ENCODE data around the gene LOXL1.
A peak's percentile ranks its signal among the peaks of the same experiment; 100 is the strongest.

The LOXL1 gene

DNA sequence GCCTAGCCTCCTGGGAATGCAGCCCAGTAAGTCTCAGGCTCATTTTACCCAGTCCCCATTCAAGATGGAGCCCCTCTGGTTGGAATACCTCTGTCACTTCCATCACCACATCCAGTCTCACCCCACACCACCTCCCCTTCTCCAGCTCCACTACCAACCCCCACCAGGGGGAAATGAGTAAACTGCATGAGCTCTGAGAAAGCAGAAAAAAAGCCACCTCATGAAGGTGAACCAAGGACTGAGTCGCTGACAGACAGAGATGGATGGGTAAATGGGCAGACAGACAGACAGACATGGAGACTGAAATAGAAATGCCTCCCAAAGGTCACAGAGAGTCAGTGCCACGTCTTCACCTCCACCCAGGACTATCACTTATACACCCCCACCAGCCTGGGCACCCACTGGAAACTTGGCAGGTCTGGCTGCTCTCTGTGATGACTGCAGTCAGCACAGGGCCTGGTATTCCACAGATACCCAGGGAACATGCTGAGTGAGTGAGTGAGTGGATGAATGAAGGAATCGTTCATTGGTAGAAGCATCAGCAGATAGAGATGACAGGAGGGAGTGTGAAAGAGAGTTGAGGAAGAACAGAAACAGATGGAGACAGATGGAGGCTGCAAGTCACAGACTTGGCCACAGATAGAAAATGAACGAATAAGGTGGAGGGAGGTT lies 4.9 kb upstream of the LOXL1 start:
- DNase-seq (ENCODE audit: low read depth in 2 of 2, low spot score in 1 of 2): no peak

DNA sequence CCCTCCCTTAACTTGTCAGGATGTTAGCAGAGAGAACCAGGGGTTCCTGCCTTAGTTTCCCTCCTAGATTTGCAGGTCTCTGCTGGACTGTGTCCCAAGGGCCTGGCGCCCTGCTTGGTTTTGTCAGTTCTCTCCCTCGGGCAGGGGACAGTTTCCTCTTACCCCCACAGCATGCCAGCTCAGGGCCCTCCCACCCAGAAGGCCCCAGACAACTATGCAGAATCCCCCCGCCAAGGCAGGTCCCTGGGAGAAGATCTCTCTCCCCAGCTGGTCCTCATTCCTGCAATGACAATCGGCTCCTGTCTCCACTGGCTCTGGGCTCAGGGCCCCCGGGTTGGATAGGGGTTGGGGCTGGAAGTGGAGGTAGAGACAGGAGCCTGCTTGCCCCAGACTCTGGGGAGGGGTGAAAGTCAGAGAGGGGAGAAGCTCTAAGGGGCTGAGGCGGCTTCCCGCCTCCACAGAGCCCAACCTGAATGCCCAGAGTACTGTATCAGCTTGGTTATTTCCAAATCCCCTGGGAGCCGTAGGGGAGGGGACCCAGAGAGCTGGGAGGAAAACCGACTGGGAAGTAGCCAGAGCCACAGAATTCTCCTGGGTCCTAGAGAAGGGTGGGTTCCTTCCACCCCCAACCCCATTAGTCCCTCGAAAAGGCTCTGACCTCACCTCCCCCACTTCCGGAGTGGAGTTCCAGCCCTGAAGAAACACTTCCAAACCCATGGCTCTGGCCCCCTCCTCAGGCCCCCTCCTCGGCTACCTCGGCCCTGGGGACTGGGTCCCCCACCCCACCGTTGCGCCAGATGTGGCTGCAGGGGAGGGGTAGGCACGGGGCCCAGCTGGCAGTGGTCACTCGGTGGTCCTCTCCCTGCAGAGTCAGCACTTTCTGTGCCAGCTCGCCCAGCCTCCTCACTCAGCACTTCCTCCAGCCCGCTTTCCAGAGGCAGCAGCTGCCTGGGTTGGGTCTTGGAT lies 3.8 kb upstream of the LOXL1 start:
- DNase-seq (ENCODE audit: low read depth in 2 of 2, low spot score in 1 of 2): no peak

DNA sequence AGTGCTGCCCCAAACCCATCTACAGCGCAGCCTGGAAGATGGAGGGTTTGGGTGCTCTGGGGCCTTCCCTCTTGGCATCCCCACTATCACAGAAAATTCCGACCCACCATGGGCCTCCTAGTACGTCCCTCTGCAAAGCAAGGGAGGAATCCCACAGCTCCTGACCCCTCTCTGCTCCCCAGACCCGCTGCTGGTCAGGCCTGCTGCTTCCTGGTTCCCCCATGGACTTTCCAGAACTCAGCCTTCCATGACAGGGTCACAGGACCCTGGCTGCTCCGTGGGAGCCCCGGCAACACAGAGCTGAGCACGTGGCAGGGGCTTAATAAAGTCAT lies 3.1 kb upstream of the LOXL1 start:
- no peak for DNase-seq (ENCODE audit: low read depth in 2 of 2, low spot score in 1 of 2)

DNA sequence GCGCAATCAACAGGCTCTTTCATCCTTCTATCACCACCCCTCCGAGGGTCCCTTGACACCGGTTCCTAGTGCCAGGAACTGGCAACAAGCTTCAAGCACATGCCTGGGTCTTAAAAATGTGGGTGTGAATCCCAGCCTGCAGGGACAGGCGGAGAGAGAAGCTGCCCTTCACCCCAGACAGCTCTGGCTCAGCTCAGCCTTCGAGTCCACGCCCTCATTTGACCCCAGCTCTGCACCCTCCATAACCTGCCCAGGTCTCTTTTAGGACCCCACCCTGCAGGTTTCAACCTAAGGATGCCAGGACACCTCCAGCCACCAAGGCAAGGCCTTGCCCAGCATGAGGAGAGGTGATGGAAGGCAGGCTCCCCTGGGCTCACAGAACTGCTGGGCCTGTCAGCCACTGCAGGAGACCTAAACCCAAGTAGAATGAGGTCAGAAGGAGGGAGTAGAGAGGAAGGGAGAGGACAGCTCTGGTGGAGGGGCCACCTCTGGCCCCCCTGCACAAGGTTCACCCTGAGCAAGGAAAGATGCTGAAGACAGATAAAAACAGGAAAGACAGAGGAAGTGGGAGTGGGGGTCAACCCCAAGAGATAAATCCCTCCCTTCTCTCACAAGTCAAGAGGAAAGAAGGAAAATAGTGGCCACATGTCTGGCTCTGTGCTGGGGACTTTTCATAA lies 2.6 kb upstream of the LOXL1 start:
- DNase-seq (ENCODE audit: low read depth in 2 of 2, low spot score in 1 of 2): no peak

DNA sequence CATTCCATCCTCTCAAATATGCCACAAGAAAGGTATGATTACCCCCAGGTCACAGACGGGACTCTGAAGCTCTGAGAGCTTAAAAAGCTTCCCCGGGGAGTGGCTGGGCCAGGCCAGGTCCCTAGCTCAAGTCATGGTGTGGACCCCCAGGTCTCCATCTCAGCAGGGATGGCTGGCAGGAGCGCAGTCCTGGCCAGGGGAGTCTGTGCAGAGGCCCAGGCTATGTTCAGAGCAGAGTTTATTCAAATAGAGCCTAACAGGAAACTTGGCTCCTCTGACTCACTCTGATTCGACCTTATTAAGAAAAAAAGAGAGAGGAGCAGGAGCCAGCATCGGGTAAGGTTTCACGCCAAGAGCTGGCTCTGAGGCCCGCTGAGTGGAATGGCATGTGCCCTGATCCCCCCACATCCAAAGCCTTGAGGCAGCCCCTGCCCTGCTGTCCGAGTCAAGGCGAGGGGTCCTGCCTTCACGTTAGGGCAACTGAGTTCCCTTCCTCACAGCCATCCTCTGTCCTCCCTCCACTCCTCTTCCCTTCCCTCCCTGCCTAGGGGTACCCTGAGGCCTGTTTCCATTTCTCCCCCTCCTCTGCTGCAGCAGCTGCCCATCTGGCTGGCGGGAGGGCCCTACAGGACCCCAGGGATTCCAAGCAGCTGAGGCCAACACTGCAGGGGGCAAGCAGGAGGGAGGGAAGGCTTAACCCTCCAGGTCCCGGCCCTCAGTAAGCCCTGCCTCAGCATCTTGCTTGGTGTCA lies 1.9 kb upstream of the LOXL1 start:
- DNase-seq (ENCODE audit: low read depth in 2 of 2, low spot score in 1 of 2): no peak

DNA sequence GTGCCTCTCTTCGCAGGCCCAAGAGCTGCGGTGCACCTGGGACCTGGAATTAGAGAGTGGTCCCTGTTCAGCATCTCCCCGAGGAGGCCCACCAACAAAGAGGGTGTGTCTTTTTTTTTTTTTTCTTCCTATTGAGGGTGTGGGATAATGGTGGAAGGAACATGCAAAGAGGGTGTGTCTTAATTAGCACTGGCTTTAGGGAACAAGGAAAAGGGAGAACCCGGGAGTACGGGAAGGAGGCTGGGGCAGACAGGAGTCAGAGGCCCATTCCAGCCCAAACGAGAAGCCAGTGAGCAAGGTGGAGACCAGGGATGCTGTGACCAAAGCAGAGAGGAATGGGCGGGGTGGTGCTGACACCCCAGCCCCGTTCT lies 429 bp upstream of the LOXL1 start:
- no peak for DNase-seq (ENCODE audit: low read depth in 2 of 2, low spot score in 1 of 2)

DNA sequence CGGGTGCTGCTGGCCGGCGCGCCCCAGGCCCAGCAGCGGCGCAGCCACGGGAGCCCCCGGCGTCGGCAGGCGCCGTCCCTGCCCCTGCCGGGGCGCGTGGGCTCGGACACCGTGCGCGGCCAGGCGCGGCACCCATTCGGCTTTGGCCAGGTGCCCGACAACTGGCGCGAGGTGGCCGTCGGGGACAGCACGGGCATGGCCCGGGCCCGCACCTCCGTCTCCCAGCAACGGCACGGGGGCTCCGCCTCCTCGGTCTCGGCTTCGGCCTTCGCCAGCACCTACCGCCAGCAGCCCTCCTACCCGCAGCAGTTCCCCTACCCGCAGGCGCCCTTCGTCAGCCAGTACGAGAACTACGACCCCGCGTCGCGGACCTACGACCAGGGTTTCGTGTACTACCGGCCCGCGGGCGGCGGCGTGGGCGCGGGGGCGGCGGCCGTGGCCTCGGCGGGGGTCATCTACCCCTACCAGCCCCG lies 777 bp downstream of the LOXL1 start:
- peak in 1 of 2 donors; percentile 6 for DNase-seq (ENCODE audit: low read depth in 2 of 2, low spot score in 1 of 2)

DNA sequence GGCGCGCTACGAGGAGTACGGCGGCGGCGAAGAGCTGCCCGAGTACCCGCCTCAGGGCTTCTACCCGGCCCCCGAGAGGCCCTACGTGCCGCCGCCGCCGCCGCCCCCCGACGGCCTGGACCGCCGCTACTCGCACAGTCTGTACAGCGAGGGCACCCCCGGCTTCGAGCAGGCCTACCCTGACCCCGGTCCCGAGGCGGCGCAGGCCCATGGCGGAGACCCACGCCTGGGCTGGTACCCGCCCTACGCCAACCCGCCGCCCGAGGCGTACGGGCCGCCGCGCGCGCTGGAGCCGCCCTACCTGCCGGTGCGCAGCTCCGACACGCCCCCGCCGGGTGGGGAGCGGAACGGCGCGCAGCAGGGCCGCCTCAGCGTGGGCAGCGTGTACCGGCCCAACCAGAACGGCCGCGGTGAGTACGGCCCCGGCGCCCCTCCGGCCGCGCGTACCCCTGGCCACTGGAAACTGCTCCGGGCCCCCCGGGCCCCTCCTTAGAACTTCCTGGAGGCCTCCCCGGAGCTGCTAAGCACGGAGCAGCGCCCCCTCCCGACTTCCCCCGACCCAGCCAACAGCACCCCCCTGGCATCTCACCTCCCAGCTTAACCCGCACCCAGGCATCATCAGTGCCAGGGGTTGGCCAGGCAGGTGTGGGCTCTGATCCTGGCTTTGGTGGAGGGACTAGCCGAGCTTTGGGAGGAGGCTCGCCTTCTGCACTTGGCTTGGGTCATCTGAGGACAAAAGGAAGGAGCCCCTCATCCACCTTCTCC lies 1.4 kb downstream of the LOXL1 start:
- DNase-seq (ENCODE audit: low read depth in 2 of 2, low spot score in 1 of 2): peak; percentile 45 to 50

DNA sequence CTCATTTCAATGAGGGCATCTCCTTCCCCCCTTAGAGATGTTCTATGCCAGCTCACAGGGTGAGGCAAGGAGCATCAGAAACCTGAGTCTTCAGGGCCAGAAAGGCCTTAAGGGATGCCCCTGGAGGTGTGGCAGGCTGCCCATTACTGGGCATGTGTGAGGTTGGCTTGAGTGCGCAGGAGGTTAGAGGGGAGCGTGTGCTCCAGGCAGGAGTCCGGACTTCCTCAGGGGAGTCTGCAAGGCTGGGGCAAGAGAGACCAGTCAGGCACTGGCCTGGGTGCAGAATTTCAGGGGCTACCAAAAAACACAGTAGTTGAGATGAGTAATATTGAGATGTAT lies 1.9 kb downstream of the LOXL1 start:
- no peak for DNase-seq (ENCODE audit: low read depth in 2 of 2, low spot score in 1 of 2)

DNA sequence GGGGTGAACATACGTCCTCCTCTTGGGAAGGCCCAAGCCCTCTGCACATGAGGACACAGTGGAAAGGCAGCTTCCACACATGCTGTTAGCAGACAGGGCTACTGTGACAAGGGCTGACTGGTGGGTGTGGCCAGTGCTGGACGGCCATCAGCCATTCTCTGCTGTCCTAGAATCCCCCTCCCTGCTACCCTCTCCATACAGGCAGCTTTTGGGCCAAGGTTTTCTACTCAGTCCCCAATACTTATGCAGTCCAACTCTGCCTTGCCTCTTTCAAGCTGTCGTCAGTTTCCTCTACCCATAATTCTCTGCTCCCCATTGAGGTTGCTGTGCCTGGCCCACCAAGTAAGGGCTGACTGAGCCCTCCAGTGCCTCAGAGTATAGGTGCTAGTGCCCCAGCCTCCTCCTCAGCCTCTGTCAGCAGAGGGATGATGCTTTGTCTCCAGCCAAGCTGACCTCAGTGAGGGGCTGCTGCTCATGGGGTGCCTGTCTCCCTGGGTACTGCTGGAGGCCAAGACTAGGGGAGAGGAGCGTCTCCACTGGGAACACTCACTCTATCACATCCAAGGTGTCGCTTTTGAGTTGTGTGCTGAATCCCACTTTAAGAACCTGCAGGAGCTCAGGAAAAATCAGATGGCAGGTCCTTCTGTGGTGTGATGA lies 2.8 kb downstream of the LOXL1 start:
- DNase-seq (ENCODE audit: low read depth in 2 of 2, low spot score in 1 of 2): no peak

DNA sequence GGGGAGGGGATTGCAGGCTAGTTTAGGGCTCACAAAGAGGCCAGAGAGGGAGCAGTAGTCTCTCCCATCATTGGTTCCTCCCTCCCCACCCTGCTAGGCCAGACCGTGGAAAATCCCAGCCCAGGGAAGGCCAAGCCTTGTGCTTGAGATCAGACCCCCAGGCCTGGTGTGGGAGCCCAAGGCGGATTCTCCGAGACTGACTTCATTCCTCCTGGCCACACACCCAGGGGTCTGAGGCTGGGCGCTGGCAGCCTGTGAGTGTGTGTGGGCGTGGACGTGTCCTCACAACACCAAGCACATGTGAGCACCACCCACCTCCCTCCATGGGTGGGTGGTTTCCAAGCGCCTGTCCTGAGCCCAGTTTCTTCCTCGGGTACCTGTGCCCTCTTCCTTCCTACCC lies 4.1 kb downstream of the LOXL1 start:
- DNase-seq (ENCODE audit: low read depth in 2 of 2, low spot score in 1 of 2): no peak

DNA sequence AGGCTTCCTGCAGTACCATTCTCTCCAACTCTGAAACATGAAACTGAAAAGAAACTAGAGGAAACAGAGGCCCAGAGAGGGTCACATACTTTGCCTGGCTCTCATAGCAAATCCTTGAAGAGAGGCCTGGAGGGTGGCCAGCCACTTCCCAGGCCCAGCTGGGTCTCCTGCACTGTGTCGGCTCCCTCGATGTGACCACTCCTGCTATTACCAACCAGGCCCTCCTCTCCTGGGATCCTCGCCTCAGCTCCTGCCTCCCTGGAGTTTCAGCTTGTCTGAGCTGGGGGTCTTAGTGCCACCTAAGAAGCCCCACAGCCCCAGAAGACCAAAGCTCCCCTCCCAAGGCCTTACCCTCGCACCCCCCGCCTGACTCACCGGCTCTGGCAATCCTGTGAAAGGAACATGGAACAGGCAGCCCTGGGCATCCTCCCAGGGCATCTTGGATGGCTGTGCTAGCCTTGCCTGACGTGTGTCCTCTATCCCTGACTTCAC lies 4.6 kb downstream of the LOXL1 start:
- no peak for DNase-seq (ENCODE audit: low read depth in 2 of 2, low spot score in 1 of 2)

DNA sequence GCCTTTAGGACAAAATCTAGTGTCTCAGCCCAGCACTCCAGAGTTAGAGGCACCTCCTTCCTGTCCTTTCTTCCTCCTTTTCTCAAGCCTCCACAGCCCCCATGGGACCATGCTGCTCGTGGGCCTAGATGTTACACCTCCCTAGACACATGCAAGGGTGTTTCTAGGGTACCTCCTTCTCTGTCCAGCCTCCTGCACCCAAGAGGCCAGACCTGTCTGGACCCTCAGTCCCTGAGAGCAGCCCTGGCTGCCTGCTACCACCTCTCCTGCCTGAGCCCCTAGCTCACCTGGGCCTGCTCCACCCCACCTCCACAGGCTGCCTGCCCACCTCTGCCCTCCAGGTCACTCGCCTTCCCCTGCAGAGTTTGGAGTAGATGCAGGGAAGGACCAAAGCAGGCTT lies 5.2 kb downstream of the LOXL1 start:
- no peak for DNase-seq (ENCODE audit: low read depth in 2 of 2, low spot score in 1 of 2)

DNA sequence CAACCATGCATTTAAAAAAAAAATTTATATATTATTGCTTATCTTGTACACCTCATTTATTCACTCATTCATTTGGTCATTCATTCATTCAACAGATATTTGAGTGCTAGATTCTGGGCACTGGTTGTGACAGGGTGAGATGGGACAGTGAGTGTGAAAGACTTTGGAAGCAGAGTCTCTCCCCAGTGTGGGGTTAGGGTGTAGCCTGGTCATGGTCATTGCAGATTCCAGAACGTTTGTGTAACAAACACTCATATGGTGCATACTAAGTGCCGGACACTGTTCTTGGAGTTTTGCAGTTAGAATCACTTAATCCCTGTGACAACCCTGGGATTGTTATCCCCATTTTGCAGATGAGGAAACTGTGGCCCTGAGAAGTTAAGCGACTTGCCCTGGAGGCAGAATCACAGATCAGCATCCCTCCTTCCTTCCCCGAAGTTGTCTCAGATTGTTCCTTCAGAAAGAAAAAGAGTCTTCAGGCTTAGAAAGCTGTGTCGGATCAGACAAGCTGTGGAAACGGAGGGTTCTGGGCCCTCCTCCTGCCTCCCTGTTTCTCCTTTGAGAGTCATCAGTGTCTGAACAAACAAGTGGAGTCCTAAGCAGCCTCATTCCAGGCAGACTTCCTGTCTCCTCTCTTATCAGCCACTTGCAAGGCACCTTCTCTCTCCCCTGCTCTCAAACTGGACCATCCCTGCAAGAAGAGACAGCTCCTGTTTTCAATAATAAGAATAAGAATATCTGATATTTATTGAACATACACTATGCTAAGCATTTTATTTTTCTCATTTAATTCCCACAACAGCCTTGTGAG lies 6.3 kb downstream of the LOXL1 start:
- DNase-seq (ENCODE audit: low read depth in 2 of 2, low spot score in 1 of 2): no peak

DNA sequence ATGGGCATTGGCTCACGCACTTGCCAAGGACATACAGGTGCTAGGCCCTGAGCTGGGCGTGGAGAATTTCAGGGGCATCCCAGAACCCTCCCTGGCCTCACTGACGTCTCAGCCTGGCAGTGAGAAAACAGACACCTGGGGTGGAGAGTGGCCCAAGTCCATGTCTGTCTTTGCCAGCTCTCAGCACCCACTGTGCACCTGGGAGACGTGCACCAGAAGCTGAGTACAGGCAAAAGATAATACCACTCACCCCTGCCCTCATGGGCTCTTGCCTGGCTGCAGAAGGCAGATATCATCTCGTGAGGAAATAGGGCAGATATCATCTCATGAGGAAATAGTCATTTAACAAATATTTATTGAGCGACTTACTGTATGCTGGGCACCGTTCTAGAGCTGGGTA lies 8.0 kb downstream of the LOXL1 start:
- no peak for DNase-seq (ENCODE audit: low read depth in 2 of 2, low spot score in 1 of 2)

DNA sequence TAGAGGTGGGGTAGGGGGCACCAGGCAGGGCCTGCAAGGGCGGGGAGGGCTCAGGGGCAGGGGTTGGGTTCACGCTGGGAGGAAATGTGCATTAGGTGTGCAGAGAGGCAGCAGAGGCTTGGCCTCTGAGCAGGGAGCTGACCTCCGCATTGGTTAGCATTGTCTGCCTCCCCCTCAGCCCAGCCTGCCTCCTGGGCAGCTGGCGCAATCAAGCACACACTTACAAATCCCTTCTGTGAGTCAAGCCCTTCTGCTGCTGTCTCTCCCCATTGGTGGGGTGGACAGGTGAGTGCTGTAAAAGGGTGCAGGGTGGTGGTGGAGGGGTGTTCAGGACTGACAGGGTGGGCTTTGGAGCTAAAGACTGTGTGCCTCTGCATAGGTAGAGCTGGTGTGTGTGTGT lies 9.3 kb downstream of the LOXL1 start:
- no peak for DNase-seq (ENCODE audit: low read depth in 2 of 2, low spot score in 1 of 2)

DNA sequence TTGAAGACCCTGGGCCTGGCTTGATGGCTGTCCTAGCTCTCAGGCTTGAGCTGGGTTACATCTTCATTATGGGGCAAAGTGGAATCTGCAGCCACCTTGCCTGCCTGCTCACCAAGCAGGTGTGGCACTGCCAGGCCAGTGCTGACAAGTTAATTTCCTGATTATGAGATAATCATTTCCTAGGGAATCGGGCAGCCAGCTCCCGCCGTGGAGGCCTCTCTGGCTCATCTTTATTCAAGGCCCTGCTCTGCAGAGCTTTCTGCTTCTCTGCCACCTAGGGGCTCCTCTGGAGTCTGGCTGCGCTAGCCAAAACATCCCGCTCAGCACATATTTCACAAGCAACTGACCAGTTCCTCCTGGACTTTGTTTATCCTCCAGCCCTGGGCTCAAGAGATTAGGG lies 9.9 kb downstream of the LOXL1 start:
- no peak for DNase-seq (ENCODE audit: low read depth in 2 of 2, low spot score in 1 of 2)

DNA sequence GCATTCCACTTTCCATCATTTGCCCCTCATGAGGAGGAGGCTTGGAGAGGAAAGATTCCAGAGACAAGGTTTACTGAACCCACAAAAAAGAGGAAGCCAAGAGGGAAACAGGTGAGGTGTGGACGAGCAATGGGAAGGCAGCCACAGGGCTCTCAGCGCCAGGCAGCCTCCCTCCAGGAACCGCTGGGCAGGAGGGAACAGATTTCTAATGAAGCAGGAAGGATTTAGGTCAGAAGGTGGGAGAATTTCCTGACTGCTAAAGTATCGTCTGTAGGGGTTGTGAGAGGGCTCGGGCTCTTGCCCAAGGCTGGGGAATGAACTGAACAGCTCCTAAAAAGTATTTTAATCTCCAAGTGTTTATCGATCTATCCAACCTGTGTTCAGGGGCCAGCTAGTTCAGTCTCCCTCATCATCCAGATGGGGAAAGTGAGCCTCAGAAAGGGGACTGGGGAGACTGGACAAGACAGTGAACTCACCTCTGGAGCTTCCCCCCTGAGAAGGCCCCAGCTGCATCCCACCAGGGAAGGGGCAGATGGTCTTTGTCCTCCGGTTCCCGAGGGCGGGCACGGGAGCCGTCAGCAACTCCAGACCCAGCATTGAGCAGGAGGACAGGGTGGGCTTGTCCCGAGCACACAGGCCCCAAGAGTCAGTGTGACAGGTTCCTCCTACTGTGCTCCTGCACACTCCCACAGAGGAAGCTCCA lies 10.5 kb downstream of the LOXL1 start:
- no peak for DNase-seq (ENCODE audit: low read depth in 2 of 2, low spot score in 1 of 2)

DNA sequence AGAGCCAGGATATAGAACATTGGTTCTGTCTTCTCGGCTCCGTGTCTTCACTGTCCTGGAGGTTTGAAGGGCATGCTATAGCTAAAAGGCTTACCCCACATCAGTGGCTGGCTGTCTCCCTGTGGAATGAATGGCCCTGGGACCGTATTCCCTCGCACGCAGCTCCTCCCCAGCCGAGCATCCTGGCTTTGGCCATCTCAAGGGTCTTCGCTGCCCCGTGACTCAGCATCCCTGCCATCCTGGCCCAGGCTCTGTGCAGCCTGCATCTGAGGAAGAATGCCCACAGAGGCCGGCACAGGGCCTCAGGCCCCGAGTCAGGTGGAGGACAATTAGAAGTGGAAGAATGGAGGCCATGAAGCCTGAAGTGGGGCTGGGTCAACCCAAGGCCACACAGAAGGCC lies 11.0 kb downstream of the LOXL1 start:
- DNase-seq (ENCODE audit: low read depth in 2 of 2, low spot score in 1 of 2): no peak
